ENCODE measurements around the gene OR8D1. TPM values are rescaled to one million over a fixed set of nuclear protein-coding genes. Genes with fewer than 3 reads are reported as not detected.

Gene OR8D1
- total and polyA plus RNA-seq, 2 of the 8 experiments (the other 6 are each of a cell fraction or from before 2014, with no cell fraction given): not detected

GRCh38 chr11:124278261-124278660 lies 35.5 kb downstream of the OR8D1 start:
- Histone ChIP-seq H3K4me3 (ENCODE audit: extremely low read depth in 1 of 4, insufficient read depth in 2 of 4, low read depth in 3 of 4, low read length in 4 of 4) (no peak overlapping the region), H2BK12ac (ENCODE audit: low read depth, low read length) (no peak overlapping the region), H3K23ac (ENCODE audit: insufficient read length) (no peak overlapping the region), H3K14ac (ENCODE audit: insufficient read length) (no peak overlapping the region), H3K4ac (replicated peaks; ENCODE audit: insufficient read length, low read depth, low read length) (no peak overlapping the region), H3K18ac (ENCODE audit: extremely low read depth, low read length) (no peak overlapping the region), H3K56ac (replicated peaks; ENCODE audit: insufficient read length, low read depth, low read length) (no peak overlapping the region), H3K4me2 (ENCODE audit: insufficient read depth in 1 of 2, low read depth in 2 of 2, low read length in 2 of 2) (no peak overlapping the region), H4K8ac (ENCODE audit: extremely low read depth, insufficient read depth, low read length) (no peak overlapping the region), H2BK5ac (ENCODE audit: low read depth, low read length) (no peak overlapping the region), H3K36me3 (ENCODE audit: control insufficient read depth in 2 of 4, insufficient read depth in 4 of 4, low read length in 3 of 4) (no peaks in the 10 kb centered on the region), H3K27ac (ENCODE audit: low read depth, low read length) (no peak overlapping the region), H2AFZ (ENCODE audit: low read length) (no peak overlapping the region), H2BK15ac (ENCODE audit: low read length) (no peak overlapping the region), H3K4me1 (replicated peaks in 1 of 4; ENCODE audit: control insufficient read depth in 3 of 4, insufficient read depth in 4 of 4, low read length in 3 of 4) (peaks cover 0 to 3% (median 0%) of the 10 kb centered on the region in 4 experiments; a peak in 1 of 7 replicates), H3K79me2 (ENCODE audit: control insufficient read depth in 1 of 2, insufficient read depth in 2 of 2, low read length in 2 of 2) (no peaks in the 10 kb centered on the region), H2BK20ac (ENCODE audit: low read length) (no peak overlapping the region), H4K5ac (ENCODE audit: insufficient read length, low read depth, low read length) (no peak overlapping the region), H3K9me3 (ENCODE audit: insufficient read depth in 2 of 2, low read depth in 1 of 2, low read length in 1 of 2) (no peaks in the 10 kb centered on the region), H3K27me3 (replicated peaks in 1 of 4; ENCODE audit: control insufficient read depth in 3 of 4, extremely low read depth in 1 of 4, insufficient read depth in 3 of 4, low read length in 3 of 4) (no peaks in the 10 kb centered on the region), H2AK5ac (ENCODE audit: low read depth, low read length) (no peak overlapping the region), H4K91ac (replicated peaks; ENCODE audit: insufficient read length, low read length) (no peak overlapping the region), H3K79me1 (ENCODE audit: low read depth, low read length) (no peaks in the 10 kb centered on the region), H3K9ac (replicated peaks in 1 of 4; ENCODE audit: extremely low read depth in 1 of 4, low read depth in 3 of 4, low read length in 3 of 4) (no peak overlapping the region), H4K20me1 (replicated peaks in 1 of 2; ENCODE audit: control insufficient read depth in 1 of 2, insufficient read depth in 2 of 2, low read length in 2 of 2) (no peaks in the 10 kb centered on the region), H2BK120ac (replicated peaks; ENCODE audit: low read depth, low read length) (no peak overlapping the region), H3K23me2 (ENCODE audit: low read depth, low read length) (no peaks in the 10 kb centered on the region)
- POLR2A ChIA-PET (ENCODE audit: partially characterized antibody): interaction anchor here (1.0 kb wide), 1 partner anchor 149 kb away, joined by 3 read pairs; no protein-coding TSS in a partner anchor
- CTCF ChIA-PET (ENCODE audit: partially characterized antibody): interaction anchor here (0.7 to 2.5 kb wide), 9 partner anchors 23 to 209 kb away, joined by 3 to 13 read pairs (median 5); partner anchors contain the start of genes OR8G5 and VWA5A
- DNase-seq (ENCODE audit: low read depth in 1 of 2, low spot score in 2 of 2): no peak
- FAIRE-seq: no peak
- WGBS, 2 experiments (ENCODE audit: extremely low coverage in 1 of 2, insufficient coverage in 1 of 2, insufficient read length in 1 of 2, insufficient replicate concordance in 2 of 2, low coverage in 1 of 2, low lambda C conversion rate in 2 of 2, missing lambda C conversion rate in 1 of 2): 44% methylated on average over 2 of the region's 2 CpGs; no CpG with 5 or more reads in 1 of the 2 experiments
- TF ChIP-seq BACH1 (IDR thresholded peaks at IDR 0.05; ENCODE audit: low read length) (no peak), JUN (IDR thresholded peaks at IDR 0.05; ENCODE audit: low read depth, low read length) (no peak), TEAD4 (IDR thresholded peaks at IDR 0.05; ENCODE audit: low read depth, low read length) (no peak), TAF7 (optimal IDR thresholded peaks at IDR 0.05; ENCODE audit: borderline replicate concordance, low read depth, low read length) (no peak), CHD2 (IDR thresholded peaks at IDR 0.05; ENCODE audit: low read length) (no peak), MAX (IDR thresholded peaks at IDR 0.05) (no peak)
